ENCODE measurements around the gene ZNF70. TPM values are rescaled to one million over a fixed set of nuclear protein-coding genes. Genes with fewer than 3 reads are reported as not detected.

ZNF70 gene
- total RNA-seq, 2 experiments from 2014 or later, result 1.9 to 2.4 TPM

DNA sequence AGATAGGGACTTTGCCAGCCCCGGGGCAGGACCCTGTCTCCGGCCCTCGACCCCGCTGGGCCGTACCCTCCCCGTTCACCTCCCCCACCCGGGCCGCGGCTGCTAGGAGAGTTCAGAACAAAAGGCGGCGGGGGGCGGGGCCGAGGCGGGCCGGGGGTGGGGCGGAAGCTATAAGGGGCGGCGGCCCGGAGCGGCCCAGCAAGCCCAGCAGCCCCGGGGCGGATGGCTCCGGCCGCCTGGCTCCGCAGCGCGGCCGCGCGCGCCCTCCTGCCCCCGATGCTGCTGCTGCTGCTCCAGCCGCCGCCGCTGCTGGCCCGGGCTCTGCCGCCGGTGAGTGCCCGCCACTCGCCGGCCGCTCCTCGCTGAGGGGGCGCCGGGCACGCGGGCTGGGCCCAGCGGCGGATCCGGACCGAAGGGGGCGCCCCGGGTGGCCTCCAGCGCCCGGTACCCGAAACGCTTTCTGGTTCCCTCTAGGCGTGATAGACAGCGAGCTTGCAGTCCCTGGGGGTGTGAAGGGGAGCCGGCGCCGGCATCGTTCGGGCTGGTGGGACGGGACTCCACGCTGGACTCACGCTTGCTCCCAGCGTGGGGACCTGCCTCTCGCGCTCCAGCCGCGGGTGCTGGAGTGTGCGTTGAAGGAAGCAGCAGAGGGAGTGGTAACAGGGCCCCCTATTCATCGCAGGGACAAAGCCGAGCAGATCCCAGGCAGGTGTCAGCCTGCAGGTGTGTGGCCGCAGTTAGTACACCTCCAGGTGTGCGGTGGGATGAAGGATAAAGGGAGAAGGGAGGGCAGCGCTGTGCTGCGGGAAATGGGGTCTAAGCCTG, 21.9 kb upstream of the ZNF70 start, which contains the start of gene MMP11:
Gene MMP11 (plus strand): TSS at position 201 of the 825 bp plus-strand sequence. CDS start 22 bp downstream, at position 223.
- Mint-ChIP-seq H3K36me3 (no peaks in the 10 kb centered on the region), H3K27me3 (no peaks in the 10 kb centered on the region), H3K9me3 (no peaks in the 10 kb centered on the region), H3K4me3 (peak within 1 kb of the TSS; percentile 61), H3K4me1 (peaks cover 11% of the 10 kb centered on the region), H3K27ac (no peak within 1 kb of the TSS)
- peak; percentile 53 for DNase-seq

DNA sequence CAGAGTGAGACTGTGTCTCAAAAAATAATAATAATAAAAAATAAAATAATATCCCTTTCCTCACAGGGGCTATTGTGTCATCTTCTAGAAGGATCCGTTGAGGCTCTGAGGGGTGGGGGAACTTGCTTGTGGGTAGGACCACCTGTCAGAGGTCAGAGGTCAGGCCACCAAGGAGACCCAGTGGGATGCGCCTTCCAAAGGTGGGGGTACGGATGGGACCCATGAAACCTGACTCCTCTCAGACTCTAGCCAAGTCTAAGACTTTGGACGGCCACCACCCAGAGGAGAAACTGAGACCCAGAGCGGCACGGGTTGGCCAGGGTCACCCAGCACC, 21.4 kb upstream of the ZNF70 start:
- no peak for DNase-seq
- Mint-ChIP-seq H3K27ac (no peak overlapping the region), H3K36me3 (no peaks in the 10 kb centered on the region), H3K4me3 (peak overlapping the region; percentile 61), H3K27me3 (no peaks in the 10 kb centered on the region), H3K9me3 (no peaks in the 10 kb centered on the region), H3K4me1 (peaks cover 11% of the 10 kb centered on the region)

DNA sequence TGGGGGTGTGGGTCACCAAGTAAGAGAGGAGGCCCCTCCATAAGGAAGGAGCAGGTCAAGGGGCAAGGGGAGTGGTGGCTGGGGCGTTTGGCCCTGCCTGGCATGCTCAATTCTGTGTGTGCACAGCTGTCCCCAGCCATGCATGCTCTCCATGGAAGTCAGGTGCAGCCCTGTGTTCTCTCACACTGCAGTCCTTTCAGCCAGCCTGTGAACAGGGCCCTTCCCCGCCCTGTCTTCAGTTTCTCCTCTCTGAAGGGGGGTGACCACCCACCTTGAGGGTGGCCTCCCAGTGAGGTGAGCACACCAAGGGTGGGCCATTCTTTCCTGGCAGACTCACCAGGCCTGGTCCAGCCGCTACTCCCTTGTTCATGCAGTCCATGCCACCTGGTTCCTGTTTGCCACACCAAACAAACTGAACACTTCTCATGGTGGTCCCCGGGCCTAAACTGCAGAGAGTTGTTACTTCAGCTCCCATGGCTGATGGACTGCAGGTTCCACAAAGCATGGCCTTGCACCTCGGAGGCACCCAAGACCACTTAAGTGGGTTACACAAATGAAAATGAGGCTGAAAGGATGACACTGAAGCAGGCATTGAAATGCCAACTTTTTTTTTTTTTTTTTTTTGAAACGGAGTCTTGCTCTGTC, 18.5 kb upstream of the ZNF70 start:
- Mint-ChIP-seq H3K9me3 (no peaks in the 10 kb centered on the region), H3K36me3 (peaks cover 3% of the 10 kb centered on the region), H3K4me1 (peaks cover 30% of the 10 kb centered on the region), H3K27me3 (no peaks in the 10 kb centered on the region), H3K27ac (no peak overlapping the region), H3K4me3 (no peak overlapping the region)
- no peak for DNase-seq

DNA sequence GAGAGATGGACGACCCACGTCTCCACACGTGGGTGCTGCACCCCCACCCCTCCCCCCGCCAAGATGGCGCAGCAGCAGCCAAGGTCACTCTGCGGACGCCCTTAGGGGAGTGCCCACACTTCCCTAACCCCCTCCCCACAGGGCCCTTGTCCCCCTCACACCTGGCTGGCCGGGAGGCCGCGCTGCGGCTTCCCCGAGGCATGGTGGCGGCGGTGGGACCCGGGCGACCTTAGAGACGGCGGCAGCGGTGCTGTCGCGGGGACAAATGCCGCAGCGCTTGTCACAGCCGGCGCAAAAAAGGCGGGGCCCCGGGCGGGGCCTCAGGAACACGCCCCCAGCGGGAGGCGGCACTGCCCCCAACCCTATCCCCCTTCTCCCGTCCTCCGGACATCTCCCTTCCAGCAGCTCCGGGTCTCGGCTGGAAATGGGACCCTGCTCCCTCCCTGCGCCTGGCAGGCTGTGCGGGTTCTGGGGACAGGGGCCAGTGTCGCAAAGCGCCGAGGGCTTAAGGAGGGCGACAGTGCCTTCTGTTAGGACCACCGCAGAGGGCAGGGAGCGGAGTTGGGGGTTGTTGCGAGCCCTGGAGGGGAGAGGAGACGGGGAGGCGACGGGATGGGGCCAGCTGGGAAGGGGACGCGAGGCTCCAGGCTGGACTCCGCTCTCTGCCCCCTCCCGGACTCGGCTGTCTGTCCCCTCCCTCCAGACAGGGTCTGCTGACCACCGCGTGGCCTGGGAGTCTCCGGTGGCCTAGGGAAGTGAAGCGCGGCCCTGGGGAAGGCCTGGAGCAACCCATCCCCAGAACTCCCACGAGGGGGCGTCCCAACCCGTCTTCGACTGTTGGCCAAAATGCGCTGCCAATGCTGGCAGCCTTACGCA, 17.0 kb upstream of the ZNF70 start, which contains the start of gene CHCHD10:
Gene CHCHD10 (minus strand): TSS at position 300 of the 876 bp plus-strand sequence. CDS start 98 bp downstream, at position 202.
- H3K4me3 Mint-ChIP-seq, result peak within 1 kb of the TSS; percentile 82
- no peaks in the 10 kb centered on the region for H3K9me3 Mint-ChIP-seq
- H3K4me1 Mint-ChIP-seq, result peaks cover 44% of the 10 kb centered on the region
- no peaks in the 10 kb centered on the region for H3K27me3 Mint-ChIP-seq
- peak; percentile 86 for DNase-seq
- H3K27ac Mint-ChIP-seq, result peak within 1 kb of the TSS; percentile 84
- peaks cover 6% of the 10 kb centered on the region for H3K36me3 Mint-ChIP-seq

DNA sequence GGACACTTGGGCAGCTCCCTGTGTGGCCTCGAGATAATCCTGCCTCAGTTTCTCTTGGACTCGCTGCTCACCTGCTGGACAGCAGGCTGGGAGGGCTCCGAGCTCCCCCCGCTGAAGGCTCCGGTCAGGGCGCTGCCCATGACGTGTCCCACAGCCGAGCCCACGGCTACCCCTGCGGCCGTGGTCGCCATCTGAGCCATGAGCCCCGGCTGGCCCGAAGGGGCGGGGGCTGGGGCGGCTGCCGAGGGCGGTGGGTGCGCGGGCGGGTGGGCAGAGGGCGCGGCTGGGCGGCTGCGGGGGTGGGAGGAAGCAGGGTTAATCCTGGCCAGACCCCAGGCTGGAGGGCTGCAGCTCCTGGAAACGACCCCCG, 16.4 kb upstream of the ZNF70 start:
- no peaks in the 10 kb centered on the region for H3K9me3 Mint-ChIP-seq

DNA sequence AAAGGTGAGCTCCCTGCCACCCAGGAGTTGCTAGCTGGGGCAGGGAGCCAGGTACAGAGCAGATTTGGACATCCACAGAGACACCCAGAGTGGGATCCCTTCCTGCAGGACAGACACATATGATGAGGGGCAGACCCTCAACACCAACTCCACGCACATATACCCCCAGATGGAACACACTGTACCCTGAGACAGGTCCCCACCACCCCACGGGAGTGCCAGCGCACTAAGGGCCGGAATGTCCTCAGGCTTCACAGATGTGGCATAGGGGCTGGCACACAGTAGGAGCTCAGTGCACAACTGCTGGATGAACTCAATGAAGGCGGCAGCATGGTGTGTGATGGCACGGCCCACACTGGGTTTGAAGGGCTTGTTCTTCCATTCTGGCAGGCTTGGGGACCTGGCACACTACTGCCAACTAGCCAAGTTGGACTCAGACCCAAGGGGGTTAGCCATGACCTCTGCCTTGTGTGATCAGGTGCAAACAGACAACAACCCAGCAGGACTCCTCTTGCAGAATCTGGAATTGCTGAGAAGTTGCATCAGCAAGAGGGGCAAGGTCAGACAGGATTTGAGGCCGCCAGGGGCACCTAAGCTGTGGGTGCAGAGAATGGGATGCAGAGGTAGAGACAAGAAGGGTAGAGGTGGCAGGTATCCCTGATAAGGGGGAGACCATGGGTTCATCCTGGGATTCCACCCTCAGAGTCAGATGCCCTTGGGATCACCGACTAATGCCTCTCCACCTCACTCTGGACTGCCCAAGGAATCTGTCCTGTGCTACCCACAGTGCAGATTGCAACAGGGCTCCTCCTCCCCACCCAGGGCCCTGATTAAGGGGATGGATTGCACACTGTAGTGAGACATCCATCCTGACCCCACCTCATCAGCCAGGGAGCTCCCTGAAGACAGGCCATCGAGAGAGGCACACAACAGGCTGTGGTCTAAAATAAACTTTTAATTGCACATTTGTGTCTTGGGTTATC, 14.3 kb upstream of the ZNF70 start:
- no peaks in the 10 kb centered on the region for H3K9me3 Mint-ChIP-seq
- no peak for DNase-seq
- no peaks in the 10 kb centered on the region for H3K27me3 Mint-ChIP-seq
- peak overlapping the region; percentile 31 for H3K27ac Mint-ChIP-seq
- peak overlapping the region; percentile 58 for H3K4me3 Mint-ChIP-seq
- peaks cover 10% of the 10 kb centered on the region for H3K36me3 Mint-ChIP-seq
- peaks cover 40% of the 10 kb centered on the region for H3K4me1 Mint-ChIP-seq

More for the DNA sequence above, 16.4 kb upstream of the ZNF70 start:
- peak overlapping the region; percentile 84 for H3K27ac Mint-ChIP-seq
- peaks cover 8% of the 10 kb centered on the region for H3K36me3 Mint-ChIP-seq
- DNase-seq, result no peak
- H3K4me1 Mint-ChIP-seq, result peaks cover 48% of the 10 kb centered on the region
- no peaks in the 10 kb centered on the region for H3K27me3 Mint-ChIP-seq
- peak overlapping the region; percentile 82 for H3K4me3 Mint-ChIP-seq

DNA sequence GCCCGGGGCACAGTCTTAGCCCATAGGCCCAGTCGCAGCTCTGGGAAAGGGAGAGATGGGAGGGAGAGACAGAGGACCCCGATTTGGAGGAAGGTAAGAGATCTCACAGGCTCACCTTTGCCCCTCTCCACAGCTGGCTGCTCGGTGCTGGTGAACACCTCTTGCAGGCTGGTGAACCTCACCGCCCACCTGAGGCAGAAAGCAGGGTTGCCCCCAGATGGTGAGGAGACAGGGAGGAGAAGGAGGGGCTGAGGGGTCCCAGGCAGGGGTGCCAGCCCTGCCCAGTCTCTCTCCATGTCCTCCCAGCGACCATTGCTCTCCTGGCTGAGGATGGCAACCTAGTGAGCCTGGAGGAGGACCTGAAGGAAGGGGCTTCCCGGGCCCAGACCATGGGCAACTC, 13.0 kb upstream of the ZNF70 start:
- H3K9me3 Mint-ChIP-seq, result no peaks in the 10 kb centered on the region

DNA sequence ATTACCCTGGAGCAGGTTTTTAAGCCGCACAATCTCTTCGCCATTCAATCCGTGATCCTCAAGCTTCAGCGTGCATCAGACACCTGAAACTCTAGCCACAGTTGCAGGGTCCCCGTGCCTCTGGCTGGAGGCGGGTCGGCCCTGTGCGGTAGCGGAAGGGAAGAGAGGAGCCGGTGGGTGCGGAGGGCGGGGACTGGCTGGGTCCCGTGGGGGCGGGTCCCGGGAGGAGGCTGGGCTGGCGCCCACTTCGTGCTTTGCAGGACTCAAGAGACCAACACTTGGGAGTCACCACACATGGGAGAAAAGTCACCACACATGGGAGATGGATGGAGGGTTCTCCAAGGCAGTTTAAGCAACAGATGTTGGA, 12.7 kb upstream of the ZNF70 start:
- Mint-ChIP-seq H3K9me3 (no peaks in the 10 kb centered on the region), H3K4me3 (peak overlapping the region; percentile 70), H3K36me3 (peaks cover 10% of the 10 kb centered on the region), H3K27ac (peak overlapping the region; percentile 81), H3K27me3 (no peaks in the 10 kb centered on the region), H3K4me1 (peaks cover 39% of the 10 kb centered on the region)
- DNase-seq, result peak; percentile 69

More for the DNA sequence above, 13.0 kb upstream of the ZNF70 start:
- DNase-seq, result no peak
- H3K4me1 Mint-ChIP-seq, result peaks cover 39% of the 10 kb centered on the region
- H3K36me3 Mint-ChIP-seq, result peaks cover 10% of the 10 kb centered on the region
- H3K4me3 Mint-ChIP-seq, result peak overlapping the region; percentile 70
- peak overlapping the region; percentile 66 for H3K27ac Mint-ChIP-seq
- no peaks in the 10 kb centered on the region for H3K27me3 Mint-ChIP-seq

DNA sequence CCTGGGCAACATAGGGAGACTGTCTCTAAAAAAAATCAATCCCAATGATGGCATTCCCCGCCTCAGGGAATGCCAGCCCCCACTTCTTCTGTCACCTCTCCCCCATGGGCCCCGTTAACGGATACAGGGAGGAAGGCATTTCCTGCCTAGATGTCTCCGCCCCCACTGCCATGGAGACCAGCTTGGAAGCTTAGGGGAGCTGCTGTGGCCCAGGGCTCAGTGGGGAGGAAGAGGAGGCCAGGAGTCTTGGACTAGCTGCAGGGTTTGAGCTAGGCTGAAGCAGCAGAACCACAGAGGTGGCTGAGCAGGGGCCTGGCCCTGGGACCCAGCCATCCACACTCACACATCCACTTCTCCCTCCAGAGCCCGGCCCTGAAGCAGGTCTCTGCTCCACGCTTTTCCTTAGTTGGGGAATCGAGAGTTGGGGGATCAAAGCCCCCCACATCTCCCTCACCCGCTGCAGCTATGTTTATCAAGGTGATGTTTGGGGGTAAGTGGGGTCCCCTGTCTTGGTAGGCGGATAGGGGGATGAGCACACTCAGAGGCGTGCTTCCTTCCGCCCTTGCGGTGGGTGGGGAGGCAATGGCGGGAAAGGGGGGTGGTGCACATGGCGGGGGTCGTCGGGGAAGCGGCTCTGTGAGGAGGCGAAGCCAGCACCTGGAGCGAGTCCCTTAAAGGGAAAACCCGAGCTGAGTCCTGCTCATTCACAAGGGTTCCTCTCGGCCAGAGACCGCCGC, 12.1 kb upstream of the ZNF70 start, which contains the start of gene C22orf15:
Gene C22orf15 (plus strand): TSS at position 149 of the 737 bp plus-strand sequence. CDS start 317 bp downstream, at position 466.
- Mint-ChIP-seq H3K9me3 (no peaks in the 10 kb centered on the region), H3K4me1 (peaks cover 39% of the 10 kb centered on the region), H3K36me3 (peaks cover 10% of the 10 kb centered on the region), H3K4me3 (peak within 1 kb of the TSS; percentile 70), H3K27me3 (no peaks in the 10 kb centered on the region), H3K27ac (peak within 1 kb of the TSS; percentile 81)
- peak; percentile 32 for DNase-seq

DNA sequence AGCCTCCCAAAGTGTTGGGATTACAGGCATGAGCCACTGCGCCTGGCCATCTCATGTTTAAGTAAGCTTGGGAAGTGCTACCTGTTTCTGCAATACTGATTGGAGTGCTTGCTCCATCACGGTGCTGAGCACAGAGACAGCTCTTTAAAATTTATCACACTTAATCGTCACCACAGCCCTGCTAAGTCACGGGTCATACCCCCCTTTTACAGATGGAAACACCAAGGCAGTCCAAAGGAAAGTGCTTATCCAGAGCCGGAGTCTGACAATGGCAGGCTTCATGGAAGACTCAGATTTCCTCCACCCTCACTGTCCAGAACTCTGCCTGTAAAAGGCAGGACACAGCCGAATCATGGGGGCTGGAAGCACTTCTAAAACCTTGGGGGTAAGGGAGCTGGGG, 9.1 kb upstream of the ZNF70 start:
- DNase-seq, result no peak
- H3K9me3 Mint-ChIP-seq, result no peaks in the 10 kb centered on the region
- H3K36me3 Mint-ChIP-seq, result peaks cover 7% of the 10 kb centered on the region
- no peak overlapping the region for H3K27ac Mint-ChIP-seq
- no peaks in the 10 kb centered on the region for H3K27me3 Mint-ChIP-seq
- H3K4me1 Mint-ChIP-seq, result peaks cover 25% of the 10 kb centered on the region
- H3K4me3 Mint-ChIP-seq, result no peak overlapping the region

DNA sequence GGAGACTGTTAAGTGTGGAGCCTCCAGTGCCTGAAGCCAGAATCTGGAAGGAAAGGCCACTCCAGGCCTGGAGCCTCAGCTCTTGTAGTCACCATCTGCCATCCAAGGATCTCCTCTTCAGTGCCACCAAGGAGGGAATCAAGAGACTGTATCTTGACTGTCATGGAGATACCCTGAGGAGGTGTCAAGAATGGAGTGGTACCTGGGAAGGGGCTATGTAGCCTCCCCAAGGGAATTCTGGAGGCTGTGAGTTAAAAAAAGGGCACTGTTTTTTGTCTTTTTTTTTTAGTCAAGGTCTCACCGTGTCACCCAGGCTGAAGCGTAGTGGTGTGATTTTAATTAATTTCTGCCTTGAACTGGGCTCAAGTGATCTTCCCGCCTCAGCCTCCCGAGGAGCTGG, 8.7 kb upstream of the ZNF70 start:
- Mint-ChIP-seq H3K4me3 (no peak overlapping the region), H3K9me3 (no peaks in the 10 kb centered on the region), H3K27me3 (no peaks in the 10 kb centered on the region), H3K4me1 (peaks cover 20% of the 10 kb centered on the region), H3K27ac (no peak overlapping the region), H3K36me3 (peaks cover 7% of the 10 kb centered on the region)
- no peak for DNase-seq

DNA sequence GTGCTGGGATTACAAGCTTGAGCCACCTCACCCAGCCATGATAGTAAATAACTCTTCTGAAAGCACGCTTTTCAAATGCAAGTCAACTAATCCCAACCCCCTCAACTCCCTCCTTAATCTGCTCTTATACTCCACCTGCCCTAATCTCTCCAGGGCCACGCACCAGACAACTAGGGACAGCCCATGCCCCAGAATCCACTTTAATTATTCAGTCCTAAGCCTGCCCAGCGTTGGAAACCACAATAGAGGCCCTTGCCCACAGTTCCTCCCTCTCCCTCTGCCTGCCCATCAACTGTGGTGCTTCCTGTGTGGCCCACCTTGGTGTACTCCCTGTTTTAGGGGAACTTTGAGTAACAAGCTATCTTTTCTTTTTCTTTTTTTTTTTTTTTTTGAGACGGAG, 6.0 kb upstream of the ZNF70 start:
- no peak for DNase-seq
- Mint-ChIP-seq H3K27ac (no peak overlapping the region), H3K27me3 (no peaks in the 10 kb centered on the region), H3K36me3 (peaks cover 2% of the 10 kb centered on the region), H3K4me1 (peaks cover 3% of the 10 kb centered on the region), H3K9me3 (no peaks in the 10 kb centered on the region), H3K4me3 (no peak overlapping the region)

DNA sequence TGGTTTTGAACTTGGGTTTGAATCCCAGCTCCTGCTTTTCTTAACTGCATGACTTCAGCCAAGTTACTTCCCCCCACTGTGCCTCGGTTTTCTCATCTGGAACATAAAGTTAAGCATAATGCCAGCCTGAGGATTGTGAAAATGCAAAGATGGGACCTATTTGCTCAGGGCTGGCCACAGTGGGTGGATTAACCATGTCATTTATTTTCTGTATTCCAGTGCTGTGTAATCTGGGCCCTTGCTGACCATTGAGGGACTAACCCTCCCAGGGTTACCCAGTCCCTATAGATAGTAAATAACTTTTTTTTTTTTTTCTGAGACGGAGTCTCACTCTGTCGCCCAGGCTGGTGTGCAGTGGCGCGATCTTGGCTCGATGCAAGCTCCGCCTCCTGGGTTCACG, 4.8 kb upstream of the ZNF70 start:
- Mint-ChIP-seq H3K4me3 (no peak overlapping the region), H3K9me3 (no peaks in the 10 kb centered on the region), H3K36me3 (peaks cover 2% of the 10 kb centered on the region), H3K27me3 (no peaks in the 10 kb centered on the region), H3K4me1 (peaks cover 3% of the 10 kb centered on the region), H3K27ac (no peak overlapping the region)
- DNase-seq, result no peak

Measured in activated naive CD8-positive, alpha-beta T cell treated with anti-CD3 and anti-CD28 coated beads for 36 hours (primary cell).